ENCODE measurements around the gene ADAMTS10. TPM values are rescaled to one million over a fixed set of nuclear protein-coding genes. Genes with fewer than 3 reads are reported as not detected.

ADAMTS10 gene
- total RNA-seq, 1 donor from 2014 or later, result 5.8 TPM

GRCh38 chr19:8544168-8544567 is 66.3 kb downstream of the ADAMTS10 start:
- Mint-ChIP-seq H3K4me1 (no peaks in the 10 kb centered on the region), H3K27ac (no peak overlapping the region), H3K4me3 (no peak overlapping the region), H3K36me3 (peaks cover 5% of the 10 kb centered on the region), H3K9me3 (no peaks in the 10 kb centered on the region), H3K27me3 (ENCODE audit: insufficient read depth, low read depth) (peaks cover 3% of the 10 kb centered on the region)
- DNase-seq (ENCODE audit: low spot score), result no peak
- Histone ChIP-seq H3K27me3 (no peaks in the 10 kb centered on the region), H3K36me3 (no peaks in the 10 kb centered on the region), H3F3A (ENCODE audit: low read depth) (no peaks in the 10 kb centered on the region), H3K9ac (no peak overlapping the region), H3K9me3 (ENCODE audit: low read depth) (no peaks in the 10 kb centered on the region), H3K27ac (no peak overlapping the region), H3K79me2 (ENCODE audit: low read depth) (no peaks in the 10 kb centered on the region), H3K4me2 (no peak overlapping the region), H3K4me3 (no peak overlapping the region), H2AFZ (replicated peaks) (no peak overlapping the region), H4K20me1 (ENCODE audit: low read depth) (no peaks in the 10 kb centered on the region), H3K4me1 (no peaks in the 10 kb centered on the region)
- TF ChIP-seq EZH2phosphoT487 (IDR thresholded peaks at IDR 0.05) (no peak), EZH2 (IDR thresholded peaks at IDR 0.05) (no peak), CTCF (IDR thresholded peaks at IDR 0.05) (no peak)

GRCh38 chr19:8539621-8540149 is 70.8 kb downstream of the ADAMTS10 start:
- Mint-ChIP-seq H3K27me3 (ENCODE audit: insufficient read depth, low read depth) (peaks cover 4% of the 10 kb centered on the region), H3K4me3 (no peak overlapping the region), H3K27ac (no peak overlapping the region), H3K4me1 (no peaks in the 10 kb centered on the region), H3K9me3 (no peaks in the 10 kb centered on the region), H3K36me3 (peaks cover 2% of the 10 kb centered on the region)
- Histone ChIP-seq H3K9me3 (ENCODE audit: low read depth) (no peaks in the 10 kb centered on the region), H3K9ac (no peak overlapping the region), H3K27ac (no peak overlapping the region), H3K27me3 (no peaks in the 10 kb centered on the region), H3K4me2 (no peak overlapping the region), H2AFZ (replicated peaks) (no peak overlapping the region), H3K4me3 (no peak overlapping the region), H4K20me1 (ENCODE audit: low read depth) (no peaks in the 10 kb centered on the region), H3K4me1 (no peaks in the 10 kb centered on the region), H3K36me3 (no peaks in the 10 kb centered on the region), H3F3A (ENCODE audit: low read depth) (no peaks in the 10 kb centered on the region), H3K79me2 (ENCODE audit: low read depth) (no peaks in the 10 kb centered on the region)
- no peak for TF ChIP-seq EZH2phosphoT487 (IDR thresholded peaks at IDR 0.05)
- no peak for TF ChIP-seq EZH2 (IDR thresholded peaks at IDR 0.05)
- no peak for TF ChIP-seq CTCF (IDR thresholded peaks at IDR 0.05)
- DNase-seq (ENCODE audit: low spot score), result no peak

- TF ChIP-seq EZH2 (IDR thresholded peaks at IDR 0.05) (no peak), CTCF (IDR thresholded peaks at IDR 0.05) (no peak), EZH2phosphoT487 (IDR thresholded peaks at IDR 0.05) (no peak)
- no peak overlapping the region for H2AFZ ChIP-seq (replicated peaks)
- no peak overlapping the region for H3K4me3 ChIP-seq
- no peaks in the 10 kb centered on the region for H3K4me1 ChIP-seq
- no peak overlapping the region for H3K27ac ChIP-seq
- Mint-ChIP-seq H3K4me3 (no peak overlapping the region), H3K27me3 (ENCODE audit: insufficient read depth, low read depth) (peaks cover 4% of the 10 kb centered on the region), H3K27ac (no peak overlapping the region), H3K9me3 (no peaks in the 10 kb centered on the region), H3K36me3 (peaks cover 2% of the 10 kb centered on the region), H3K4me1 (no peaks in the 10 kb centered on the region)
- no peak overlapping the region for H3K9ac ChIP-seq
- H3K27me3 ChIP-seq, result no peaks in the 10 kb centered on the region
- no peaks in the 10 kb centered on the region for H3F3A ChIP-seq (ENCODE audit: low read depth)
- no peaks in the 10 kb centered on the region for H4K20me1 ChIP-seq (ENCODE audit: low read depth)
- H3K4me2 ChIP-seq, result no peak overlapping the region
- no peaks in the 10 kb centered on the region for H3K36me3 ChIP-seq
- H3K9me3 ChIP-seq (ENCODE audit: low read depth), result no peaks in the 10 kb centered on the region
- no peak for DNase-seq (ENCODE audit: low spot score)
- no peaks in the 10 kb centered on the region for H3K79me2 ChIP-seq (ENCODE audit: low read depth)
Measured at GRCh38 chr19:8537099-8537498, 73.4 kb downstream of the ADAMTS10 start.
